Memory B cell (primary cell): ENCODE results near the gene PHLPP2.
A peak's percentile ranks its signal among the peaks of the same experiment; 100 is the strongest.
"Not testable (repeated sequence)": the region's sequence is repeated elsewhere in the genome, so short reads cannot be mapped to it uniquely, and the experiment has no call there.

ENCODE experiments used
- ATAC-seq: fragments of 150-1000 bp; cut with Tn5 transposase; 2 replicates; pipeline ENCODE4 v1.10.0; 2021; ENCODE audit warnings: low read depth, mild to moderate bottlenecking, moderate library complexity
- DNase-seq, 2 donors: peaks; one replicate each; pipeline ENCODE4 v3.0.0; 2022; ENCODE audit warnings: low spot score in 2 of 2
- H3K27ac Mint-ChIP-seq: one replicate; pipeline ENCODE4 v1.8.0; 2022; ENCODE audit warnings: mild to moderate bottlenecking, moderate library complexity, mixed read lengths
- H3K27me3 Mint-ChIP-seq: one replicate; pipeline ENCODE4 v1.8.0; 2022; ENCODE audit warnings: mixed read lengths
- H3K36me3 Mint-ChIP-seq: one replicate; pipeline ENCODE4 v1.8.0; 2022; ENCODE audit warnings: mild to moderate bottlenecking, mixed read lengths
- H3K4me1 Mint-ChIP-seq: one replicate; pipeline ENCODE4 v1.8.0; 2022; ENCODE audit warnings: mixed read lengths
- H3K4me3 Mint-ChIP-seq: one replicate; pipeline ENCODE4 v1.8.0; 2022; ENCODE audit warnings: mild to moderate bottlenecking, moderate library complexity, mixed read lengths
- H3K9me3 Mint-ChIP-seq: one replicate; pipeline ENCODE4 v1.8.0; 2022; ENCODE audit warnings: mixed read lengths

The PHLPP2 gene

DNA sequence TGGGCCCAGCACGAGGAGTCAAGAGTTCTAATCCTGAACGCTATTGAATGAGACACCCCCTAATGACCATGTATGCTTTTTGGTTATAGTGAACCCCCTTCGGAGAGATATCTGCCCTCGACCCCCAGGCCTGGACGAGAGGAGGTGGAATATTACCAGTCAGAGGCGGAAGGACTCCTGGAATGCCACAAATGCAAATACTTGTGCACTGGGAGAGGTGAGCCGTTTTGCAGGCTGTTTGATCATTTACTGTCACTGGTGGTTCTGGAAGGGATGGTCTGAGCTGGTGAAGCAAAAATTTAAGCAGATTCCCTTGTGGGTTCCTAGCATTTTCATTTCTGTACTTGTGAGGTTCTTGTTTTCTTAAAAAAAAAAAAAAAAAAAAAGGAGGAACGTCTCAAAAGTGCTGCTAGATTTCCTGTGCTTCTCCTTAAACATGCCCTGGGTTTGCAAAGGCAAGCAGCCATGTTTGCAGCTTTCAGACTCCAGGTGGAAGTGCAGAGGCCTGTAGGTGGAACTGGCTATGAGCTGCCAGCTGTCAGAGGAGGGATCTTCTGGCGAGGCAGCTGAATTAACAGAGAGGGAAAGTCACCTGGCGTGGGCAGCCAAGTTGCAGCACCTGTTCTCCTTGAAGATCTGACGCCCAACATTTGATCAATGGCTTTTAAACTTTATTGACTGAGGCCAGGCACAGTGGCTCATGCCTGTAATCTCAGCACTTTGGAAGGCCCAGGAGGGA, 95.1 kb downstream of the PHLPP2 start:
- no peak for DNase-seq
- Mint-ChIP-seq H3K4me3 (no peak overlapping the region), H3K27ac (no peak overlapping the region), H3K27me3 (peaks cover 6% of the 10 kb centered on the region), H3K4me1 (peaks cover 9% of the 10 kb centered on the region), H3K9me3 (peaks cover 1% of the 10 kb centered on the region), H3K36me3 (peaks cover 2% of the 10 kb centered on the region)
- no peak for ATAC-seq

DNA sequence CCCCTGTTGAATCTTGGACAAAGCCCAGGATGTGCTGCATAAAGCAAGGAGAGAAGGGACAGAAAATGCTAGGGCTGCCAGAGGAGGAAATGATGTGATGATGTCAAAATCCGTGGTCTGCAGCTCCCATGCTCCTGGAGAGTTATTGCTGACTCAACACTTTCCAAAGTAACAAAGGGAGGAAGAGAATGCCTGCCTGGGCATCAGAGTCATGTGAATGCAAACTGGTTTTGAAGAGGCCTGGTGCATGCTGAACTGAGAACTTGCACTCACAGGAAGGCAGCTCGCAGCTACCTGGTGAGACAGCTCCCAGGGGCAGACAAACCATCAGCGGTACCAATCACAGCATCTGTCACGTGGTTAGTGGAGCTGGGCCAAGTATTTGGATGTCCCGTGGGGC, 95.7 kb downstream of the PHLPP2 start:
- H3K27me3 Mint-ChIP-seq, result peaks cover 6% of the 10 kb centered on the region
- H3K27ac Mint-ChIP-seq, result no peak overlapping the region
- H3K4me1 Mint-ChIP-seq, result peaks cover 9% of the 10 kb centered on the region
- DNase-seq (no peak), ATAC-seq (no peak)
- peaks cover 1% of the 10 kb centered on the region for H3K9me3 Mint-ChIP-seq
- H3K4me3 Mint-ChIP-seq, result no peak overlapping the region
- peaks cover 2% of the 10 kb centered on the region for H3K36me3 Mint-ChIP-seq

DNA sequence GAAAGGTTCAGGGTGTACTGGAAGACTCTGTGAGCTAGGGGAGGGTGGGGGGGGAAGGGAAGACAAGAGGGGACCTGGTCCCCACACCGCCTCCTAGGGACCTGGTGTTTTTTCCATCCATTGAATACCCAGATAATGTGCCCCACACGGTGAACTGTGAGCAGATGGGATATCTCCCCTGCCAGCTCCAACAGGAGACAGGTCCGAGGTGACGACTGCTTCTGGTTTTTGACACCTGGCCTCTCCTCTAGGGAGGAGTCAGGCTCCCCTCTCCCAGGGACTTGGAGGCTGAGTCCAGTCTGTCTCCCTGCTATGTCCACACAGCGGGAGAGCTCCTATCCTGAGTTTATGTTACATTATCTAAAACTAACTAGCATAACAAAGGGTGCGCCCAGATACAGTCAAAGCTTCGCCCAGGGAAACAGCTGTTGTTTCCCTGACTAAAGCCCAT, 96.7 kb downstream of the PHLPP2 start:
- ATAC-seq (no peak), DNase-seq (no peak)
- Mint-ChIP-seq H3K27me3 (peaks cover 6% of the 10 kb centered on the region), H3K4me3 (no peak overlapping the region), H3K36me3 (peaks cover 2% of the 10 kb centered on the region), H3K27ac (no peak overlapping the region), H3K4me1 (peaks cover 9% of the 10 kb centered on the region), H3K9me3 (peaks cover 1% of the 10 kb centered on the region)

GRCh38 chr16:71626858-71627213, 97.7 kb downstream of the PHLPP2 start:
- ATAC-seq (peak; percentile 29), DNase-seq (peak; percentile 5 to 24)
- Mint-ChIP-seq H3K36me3 (peaks cover 2% of the 10 kb centered on the region), H3K27ac (no peak overlapping the region), H3K4me3 (peak overlapping the region; percentile 60), H3K27me3 (peaks cover 6% of the 10 kb centered on the region), H3K9me3 (peaks cover 1% of the 10 kb centered on the region), H3K4me1 (peaks cover 12% of the 10 kb centered on the region)

- peak within 1 kb of the TSS; percentile 76 for H3K4me3 Mint-ChIP-seq
- peaks cover 6% of the 10 kb centered on the region for H3K27me3 Mint-ChIP-seq
- DNase-seq (peak; percentile 24 to 28), ATAC-seq (peak; percentile 34)
- H3K27ac Mint-ChIP-seq, result no peak within 1 kb of the TSS
- peaks cover 1% of the 10 kb centered on the region for H3K9me3 Mint-ChIP-seq
- peaks cover 12% of the 10 kb centered on the region for H3K4me1 Mint-ChIP-seq
- peaks cover 2% of the 10 kb centered on the region for H3K36me3 Mint-ChIP-seq
These were observed 98.3 kb downstream of the PHLPP2 start, which contains the start of gene MARVELD3 for GRCh38 chr16:71626018-71626857. Gene MARVELD3 (plus strand): TSS chr16:71626184. CDS start chr16:71626230, 46 bp downstream.

GRCh38 chr16:71625113-71625850, 99.2 kb downstream of the PHLPP2 start:
- Mint-ChIP-seq H3K4me1 (peaks cover 12% of the 10 kb centered on the region), H3K27ac (no peak overlapping the region), H3K4me3 (peak overlapping the region; percentile 76), H3K27me3 (peaks cover 6% of the 10 kb centered on the region), H3K36me3 (peaks cover 2% of the 10 kb centered on the region), H3K9me3 (peaks cover 1% of the 10 kb centered on the region)
- DNase-seq, result no peak
- no peak for ATAC-seq

GRCh38 chr16:71623597-71623996, 100.9 kb downstream of the PHLPP2 start:
- Mint-ChIP-seq H3K9me3 (peaks cover 1% of the 10 kb centered on the region), H3K4me1 (peaks cover 12% of the 10 kb centered on the region)
- no peak for DNase-seq

DNA sequence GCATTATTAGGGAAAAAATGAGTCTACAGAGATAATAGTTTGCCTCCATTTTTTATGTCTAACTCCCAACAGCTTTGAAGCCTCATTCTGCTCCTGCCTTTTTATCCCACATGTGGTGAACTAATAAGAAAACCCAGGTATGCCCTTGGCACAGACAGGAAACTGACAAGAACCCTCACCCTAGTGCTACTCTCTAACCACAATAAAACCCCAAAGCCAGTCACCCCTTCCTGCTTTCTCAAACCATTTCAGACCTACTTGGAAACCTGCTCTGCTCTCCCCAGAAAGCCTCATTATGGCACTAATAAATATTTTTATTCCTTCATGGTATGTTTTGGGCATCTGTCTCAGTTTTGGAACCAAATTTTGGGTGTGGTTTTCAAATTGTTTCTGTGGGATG, 102.4 kb downstream of the PHLPP2 start:
- peaks cover 12% of the 10 kb centered on the region for H3K4me1 Mint-ChIP-seq
- peaks cover 1% of the 10 kb centered on the region for H3K9me3 Mint-ChIP-seq
- peaks cover 7% of the 10 kb centered on the region for H3K27me3 Mint-ChIP-seq
- H3K27ac Mint-ChIP-seq, result no peak overlapping the region
- ATAC-seq, result peak; percentile 41
- DNase-seq, result no peak
- peaks cover 2% of the 10 kb centered on the region for H3K36me3 Mint-ChIP-seq
- no peak overlapping the region for H3K4me3 Mint-ChIP-seq

More at GRCh38 chr16:71623597-71623996, 100.9 kb downstream of the PHLPP2 start:
- H3K27me3 Mint-ChIP-seq, result peaks cover 6% of the 10 kb centered on the region
- no peak for ATAC-seq
- no peak overlapping the region for H3K27ac Mint-ChIP-seq
- peaks cover 2% of the 10 kb centered on the region for H3K36me3 Mint-ChIP-seq
- H3K4me3 Mint-ChIP-seq, result no peak overlapping the region

DNA sequence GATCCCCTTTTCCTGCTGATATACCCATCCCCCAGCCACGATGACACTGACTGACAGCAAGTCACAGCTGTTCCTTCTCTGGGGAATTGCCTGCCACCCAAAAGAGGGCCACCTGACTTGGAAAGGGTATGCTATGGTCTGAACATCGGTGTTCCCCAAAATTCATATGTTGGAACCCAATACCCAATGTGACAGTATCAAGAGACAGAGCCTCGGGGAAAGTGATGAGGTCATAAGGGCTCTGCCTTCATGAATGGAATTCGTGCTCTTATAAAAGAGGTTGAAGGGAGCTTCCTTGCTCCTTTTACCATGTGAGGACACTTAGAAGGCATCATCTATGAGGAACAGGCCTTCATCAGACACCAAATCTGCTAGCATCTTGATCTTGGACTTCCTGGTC, 106.1 kb downstream of the PHLPP2 start:
- Mint-ChIP-seq H3K27ac (no peak overlapping the region), H3K9me3 (no peaks in the 10 kb centered on the region), H3K36me3 (no peaks in the 10 kb centered on the region), H3K4me1 (peaks cover 4% of the 10 kb centered on the region), H3K27me3 (peaks cover 2% of the 10 kb centered on the region), H3K4me3 (no peak overlapping the region)
- DNase-seq (no peak), ATAC-seq (no peak)

GRCh38 chr16:71614956-71615355, 109.5 kb downstream of the PHLPP2 start:
- H3K9me3 Mint-ChIP-seq, DNase-seq, ATAC-seq, H3K4me3 Mint-ChIP-seq, H3K27me3 Mint-ChIP-seq, H3K36me3 Mint-ChIP-seq, H3K27ac Mint-ChIP-seq, H3K4me1 Mint-ChIP-seq: not testable (repeated sequence)

- peak; percentile 99 for ATAC-seq
- Mint-ChIP-seq H3K4me3 (peak overlapping the region; percentile 49), H3K4me1 (peaks cover 11% of the 10 kb centered on the region), H3K36me3 (peaks cover 1% of the 10 kb centered on the region), H3K27ac (no peak overlapping the region), H3K27me3 (peaks cover 1% of the 10 kb centered on the region), H3K9me3 (no peaks in the 10 kb centered on the region)
- peak; percentile 91 to 93 for DNase-seq
These were observed 113.3 kb downstream of the PHLPP2 start for GRCh38 chr16:71610936-71611871.

DNA sequence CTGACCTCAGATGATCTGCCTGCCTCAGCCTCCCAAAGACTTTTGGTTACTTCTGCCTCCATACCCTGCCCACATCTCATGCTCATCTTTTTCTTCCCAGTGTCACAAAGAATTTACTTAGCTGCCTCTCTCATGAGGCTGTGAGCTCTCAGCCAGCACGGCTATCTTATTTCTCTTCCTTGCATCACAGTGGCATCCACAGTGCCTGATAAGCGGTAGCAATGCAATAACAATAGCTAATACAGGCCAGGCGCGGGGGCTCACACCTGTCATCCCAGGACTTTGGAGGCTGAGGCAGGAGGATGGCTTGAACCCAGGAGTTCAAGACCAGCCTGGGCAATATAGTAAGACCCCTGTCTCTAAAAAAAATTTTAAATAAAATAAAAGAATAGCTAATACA, 114.1 kb downstream of the PHLPP2 start:
- H3K9me3 Mint-ChIP-seq, result no peaks in the 10 kb centered on the region
- DNase-seq (no peak), ATAC-seq (no peak)
- no peak overlapping the region for H3K27ac Mint-ChIP-seq
- H3K27me3 Mint-ChIP-seq, result peaks cover 1% of the 10 kb centered on the region
- peaks cover 1% of the 10 kb centered on the region for H3K36me3 Mint-ChIP-seq
- H3K4me1 Mint-ChIP-seq, result peaks cover 11% of the 10 kb centered on the region
- no peak overlapping the region for H3K4me3 Mint-ChIP-seq

- Mint-ChIP-seq H3K36me3 (peaks cover 1% of the 10 kb centered on the region), H3K9me3 (no peaks in the 10 kb centered on the region), H3K4me1 (peaks cover 11% of the 10 kb centered on the region), H3K27ac (no peak overlapping the region), H3K4me3 (no peak overlapping the region), H3K27me3 (peaks cover 1% of the 10 kb centered on the region)
- DNase-seq (no peak), ATAC-seq (no peak)
These were observed 115.4 kb downstream of the PHLPP2 start for GRCh38 chr16:71609066-71609465.
